Amygdala (tissue), 56 donors: Measurements from ENCODE around the gene RPL5.

Experiments
- DNase-seq, 56 donors: peaks; one replicate each; lab custom pipeline; 2025; lab: John Stamatoyannopoulos, UW

RPL5 gene

DNA sequence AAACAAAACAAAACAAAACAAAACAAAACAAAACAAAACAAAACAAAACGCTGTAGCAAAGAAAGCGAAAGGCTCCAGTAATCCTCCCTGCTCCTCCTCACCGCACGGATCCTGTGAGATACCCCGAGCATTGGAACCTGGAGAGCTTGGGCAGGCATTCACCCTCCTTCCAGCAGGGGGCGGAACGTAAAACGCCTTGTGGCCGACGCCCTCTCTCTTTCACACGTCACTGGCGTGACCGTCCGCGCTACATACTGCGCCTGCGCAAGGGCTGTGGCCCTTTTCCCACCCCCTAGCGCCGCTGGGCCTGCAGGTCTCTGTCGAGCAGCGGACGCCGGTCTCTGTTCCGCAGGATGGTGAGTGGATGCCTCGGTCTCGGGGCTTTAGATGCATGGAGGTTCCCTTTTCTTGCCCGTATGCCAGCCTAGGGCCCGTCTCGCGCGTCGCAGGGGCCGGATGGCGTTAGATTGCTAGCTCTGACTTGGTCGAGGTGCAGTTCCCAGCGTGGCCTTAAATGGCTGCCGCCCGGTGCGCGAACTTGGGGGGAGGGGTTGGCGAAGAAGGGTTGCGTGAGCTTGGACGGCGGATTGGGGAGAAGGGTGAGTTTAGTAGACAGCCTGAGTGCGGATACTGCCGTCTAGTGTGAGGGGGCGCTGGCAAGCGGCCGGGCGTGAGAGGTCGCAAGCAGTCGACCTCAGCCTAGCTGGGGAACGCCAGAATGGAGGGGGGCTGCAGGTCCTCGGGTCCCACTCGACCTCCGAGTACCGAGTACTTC, at the start of gene RPL5:
TSS of gene RPL5 (plus strand) at position 279 of the 775 bp plus-strand sequence. CDS start at position 354, 75 bp downstream.
- DNase-seq: peak; percentile 76 to 98 (median 93)

DNA sequence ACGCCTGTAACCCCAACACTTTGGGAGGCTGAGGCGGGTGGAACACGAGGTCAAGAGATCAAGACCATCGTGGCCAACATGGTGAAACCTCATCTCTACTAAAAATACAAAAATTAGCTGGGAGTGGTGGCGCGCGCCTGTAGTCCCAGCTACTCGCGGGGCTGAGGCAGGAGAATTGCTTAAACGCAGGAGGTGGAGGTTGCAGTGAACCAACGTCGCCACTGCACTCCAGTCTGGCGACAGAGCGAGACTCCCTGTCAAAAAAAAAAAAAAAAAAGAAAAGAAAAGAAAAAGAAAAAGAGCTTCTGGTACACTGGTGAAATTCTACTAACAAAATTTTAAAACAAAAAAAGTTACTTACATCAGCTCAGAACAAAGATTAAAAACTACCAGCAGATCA, 48.3 kb upstream of the RPL5 start:
- peak in 1 of 56 donors; percentile 2 for DNase-seq

DNA sequence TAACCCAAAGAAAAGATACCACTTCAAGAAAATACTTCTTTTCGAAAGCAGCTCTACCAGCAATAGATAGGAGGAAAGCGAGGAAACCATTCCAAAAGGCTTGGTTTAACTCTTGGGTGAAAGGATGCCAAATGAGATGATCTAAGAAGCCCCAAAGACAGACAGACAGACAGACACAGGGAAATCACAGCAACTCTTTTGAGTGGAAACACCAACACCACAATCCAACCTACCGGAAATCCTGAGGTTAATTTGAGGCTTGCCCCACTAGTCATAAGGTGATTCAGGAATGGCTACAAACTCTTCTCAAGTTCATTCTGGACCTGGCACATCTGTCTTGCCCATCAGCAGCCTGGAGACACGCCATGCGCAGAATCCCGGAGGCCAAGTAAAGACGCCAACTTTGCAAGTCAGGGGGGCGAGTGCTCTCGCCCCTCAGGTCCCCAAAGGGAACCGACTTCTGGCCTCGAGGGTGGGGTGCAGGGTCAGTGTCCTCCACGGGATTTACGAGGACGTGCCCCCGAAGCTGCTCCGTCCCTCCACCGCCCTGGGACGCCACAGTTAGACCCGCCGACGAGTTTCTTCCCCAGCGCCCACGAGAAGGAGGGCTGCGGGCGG, 47.7 kb upstream of the RPL5 start:
- peak in 18 of 56 donors; percentile 6 to 56 (median 34) for DNase-seq

DNA sequence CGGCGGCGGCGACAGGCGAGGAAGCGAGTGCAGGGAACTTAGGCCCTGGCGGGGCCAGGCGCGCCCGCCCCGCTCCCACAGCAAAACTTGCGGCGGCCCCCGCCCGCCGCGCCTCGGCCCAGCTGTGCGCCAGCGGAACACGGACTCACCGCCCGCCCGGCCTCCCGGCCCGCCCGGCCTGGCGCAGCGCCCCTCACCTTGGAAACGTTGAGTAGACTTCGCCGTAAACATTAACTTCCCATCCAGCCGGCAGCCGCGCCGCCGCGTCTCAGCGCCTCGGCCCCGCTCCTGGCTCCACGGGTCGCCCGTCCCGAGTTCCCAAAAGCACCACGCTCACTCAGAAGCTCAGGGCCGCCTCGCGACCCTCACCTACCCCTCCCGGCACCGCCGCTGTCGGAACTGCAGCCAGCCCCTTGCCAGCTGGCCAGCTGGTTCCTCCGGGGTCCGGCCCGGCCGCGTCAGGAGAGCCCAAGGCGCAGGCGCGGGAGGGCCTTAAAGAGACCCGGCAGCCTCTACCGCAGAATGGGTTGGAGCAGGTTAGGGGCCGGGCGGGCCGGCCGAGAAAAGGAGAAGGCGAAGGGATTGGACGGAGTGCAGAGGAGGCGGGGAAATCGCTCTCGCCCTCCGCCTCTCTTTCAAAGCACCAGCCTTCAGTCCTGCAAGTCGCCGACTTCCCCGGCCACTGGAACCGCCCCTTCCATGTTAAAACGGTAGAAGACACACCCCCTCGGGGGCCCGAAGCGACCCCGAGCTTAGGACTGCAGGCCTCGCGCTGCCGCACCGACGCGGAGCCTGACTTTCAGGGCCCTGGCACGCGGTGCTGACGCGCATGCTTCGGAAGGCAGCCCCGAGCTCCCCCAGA, 47.0 kb upstream of the RPL5 start, which contains the start of gene EVI5:
TSS of gene EVI5 (minus strand) at position 470 of the 862 bp plus-strand sequence. CDS start 48,562 bp downstream, outside the sequence.
- DNase-seq: peak; percentile 40 to 93 (median 82)

DNA sequence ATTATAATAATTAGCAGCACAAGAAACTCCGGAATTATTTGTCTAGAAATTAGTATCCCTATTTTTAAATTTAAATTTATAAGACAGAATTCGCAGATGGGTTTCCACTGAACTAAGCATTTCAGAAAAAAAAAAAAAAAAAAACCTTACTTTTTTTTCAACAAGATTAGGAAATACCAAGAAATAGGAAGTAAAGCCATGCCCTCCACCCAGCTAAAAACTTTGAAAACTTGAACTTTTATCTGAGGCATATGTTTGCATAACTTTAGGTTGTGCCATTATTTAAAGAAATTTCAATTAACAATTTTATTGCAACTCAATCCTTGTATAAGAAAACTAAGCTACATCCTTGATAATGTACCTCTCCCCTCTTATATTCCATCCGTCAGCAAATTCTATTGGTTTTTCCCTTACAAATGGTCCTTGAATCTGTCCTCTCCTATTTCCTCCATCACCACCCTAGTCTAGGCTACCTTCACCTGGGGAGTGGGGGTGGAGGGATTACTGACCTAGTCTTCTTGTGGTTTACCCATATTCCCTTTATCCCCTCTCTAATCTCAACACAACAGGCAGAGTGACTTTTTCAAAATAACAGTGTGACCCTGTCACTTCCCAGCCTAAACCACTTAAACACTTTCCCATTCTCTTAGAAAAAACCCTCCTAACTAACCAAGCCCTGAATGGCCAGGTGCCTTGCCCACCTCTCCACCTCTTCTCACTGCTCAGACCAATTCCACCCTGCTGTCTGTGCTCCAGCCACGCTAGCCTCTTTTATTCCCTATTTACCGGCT, 45.5 kb upstream of the RPL5 start:
- no peak for DNase-seq

DNA sequence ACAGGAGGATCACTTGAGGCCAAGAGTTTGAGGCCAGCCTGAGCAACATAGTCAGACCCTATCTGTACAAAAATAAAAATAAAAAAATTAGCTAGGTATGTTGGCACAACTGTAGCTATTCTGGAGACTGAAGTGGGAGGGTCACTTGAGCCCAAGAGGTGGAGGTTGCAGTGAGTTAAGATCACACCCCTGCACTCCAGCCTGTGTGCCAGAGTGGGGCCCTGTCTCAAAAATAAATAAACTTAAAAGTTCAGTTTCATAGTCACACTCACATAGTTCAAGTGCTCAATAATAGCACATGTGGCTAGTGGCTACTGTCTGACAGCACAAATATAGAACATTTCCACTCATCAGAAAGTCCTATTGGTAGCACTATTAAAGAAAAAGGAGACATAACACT, 41.8 kb upstream of the RPL5 start:
- DNase-seq: no peak

DNA sequence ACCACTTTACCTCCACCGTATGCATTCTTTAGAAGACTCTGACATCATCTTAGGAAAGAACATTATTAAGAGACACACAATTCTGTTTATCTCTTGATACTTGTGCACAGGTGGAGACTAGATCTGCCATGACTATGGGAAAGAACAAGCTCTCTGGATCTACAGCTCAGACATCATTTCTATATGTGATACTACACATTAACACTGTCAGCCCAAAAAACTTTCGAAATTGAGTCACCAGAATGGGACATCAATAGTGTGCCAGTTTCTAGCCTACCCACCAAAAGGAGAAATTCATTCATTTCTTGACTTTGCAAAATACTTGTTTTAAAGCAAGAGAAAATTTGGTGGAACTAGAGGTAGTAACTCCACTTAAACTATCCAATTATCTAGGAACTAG, 41.0 kb upstream of the RPL5 start:
- DNase-seq: no peak

DNA sequence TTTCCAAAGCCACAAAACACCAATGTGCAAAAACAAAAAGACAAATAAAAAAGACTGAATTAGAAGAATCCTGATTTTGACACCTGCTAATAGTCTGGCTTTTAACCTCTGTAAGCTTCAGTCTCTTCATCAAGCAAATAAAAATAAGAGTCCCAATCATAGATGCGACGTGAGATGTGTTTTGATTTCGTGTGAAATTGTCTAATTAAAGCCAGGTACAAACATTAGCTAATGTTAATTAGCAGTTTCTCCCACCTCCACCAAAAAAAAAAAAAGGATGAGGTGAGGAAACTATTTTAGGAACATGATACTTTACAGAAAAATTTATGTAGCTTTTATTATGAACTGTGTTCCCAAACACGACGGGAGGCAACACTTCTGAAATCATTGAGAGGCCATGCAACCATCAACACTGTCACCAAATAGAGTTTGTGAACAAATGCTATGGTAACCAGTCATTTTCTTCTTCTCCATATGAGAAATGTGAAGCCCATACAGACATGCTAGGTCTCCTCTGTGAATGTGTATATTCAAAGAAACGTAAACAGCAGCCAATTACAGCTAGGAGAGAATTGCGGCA, 40.3 kb upstream of the RPL5 start:
- DNase-seq: no peak

DNA sequence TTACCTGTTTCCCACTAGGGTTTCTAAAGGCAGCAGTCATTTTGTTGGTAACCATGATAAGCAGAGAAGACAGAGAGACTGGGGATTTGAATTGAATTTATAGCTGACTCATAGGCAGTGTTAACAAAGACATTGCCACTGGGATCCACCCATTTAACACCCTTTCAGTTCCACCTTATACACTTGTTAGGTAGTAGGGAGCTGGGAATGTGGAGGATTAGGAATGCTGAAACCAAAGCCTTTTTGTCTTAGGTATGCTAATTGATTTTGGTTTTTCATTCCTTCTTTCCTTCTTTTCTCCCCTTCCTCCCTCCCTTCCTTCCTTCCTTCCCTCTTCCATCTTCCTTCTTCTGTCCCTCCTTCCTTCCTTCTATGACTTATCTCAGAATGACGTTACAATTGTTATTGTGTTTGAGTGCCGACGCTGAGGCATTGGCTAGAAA, 39.5 kb upstream of the RPL5 start:
- DNase-seq: no peak

DNA sequence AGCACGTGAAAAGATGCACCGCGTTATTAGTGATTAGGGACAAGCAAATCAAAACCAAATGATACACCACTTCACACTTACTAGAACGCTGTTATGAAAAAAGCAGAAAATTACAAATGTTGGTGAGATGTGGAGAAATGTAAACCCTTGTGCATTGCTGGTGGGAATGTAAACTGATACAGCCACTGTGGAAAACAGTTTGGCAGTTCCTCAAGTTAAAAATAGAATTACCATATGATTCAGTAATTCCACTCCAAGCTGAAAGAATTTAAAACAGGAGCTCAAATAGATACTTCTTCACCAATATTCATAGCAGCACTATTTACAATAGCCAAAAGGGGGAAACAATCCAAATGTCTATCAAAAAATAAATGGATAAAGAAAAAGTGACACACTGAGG, 36.7 kb upstream of the RPL5 start:
- no peak for DNase-seq

DNA sequence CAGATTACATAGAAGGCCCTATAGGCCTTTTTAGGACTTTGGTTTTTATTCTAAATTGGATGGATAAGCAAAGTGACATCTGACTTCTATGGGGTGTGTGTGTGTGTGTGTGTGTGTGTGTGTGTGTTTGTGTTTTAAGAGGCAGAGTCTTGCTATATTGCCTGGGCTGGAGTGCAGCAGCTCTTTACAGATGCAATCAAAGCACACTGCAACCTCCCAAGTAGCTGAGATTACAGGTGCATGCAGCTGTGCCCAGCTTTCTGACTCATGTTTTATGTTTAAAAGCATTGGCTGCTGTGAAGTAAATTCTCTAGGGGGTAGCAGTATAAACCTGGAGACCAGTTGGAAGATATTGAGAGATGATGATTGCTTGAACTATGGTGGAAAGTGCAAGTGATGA, 34.5 kb upstream of the RPL5 start:
- DNase-seq: no peak

DNA sequence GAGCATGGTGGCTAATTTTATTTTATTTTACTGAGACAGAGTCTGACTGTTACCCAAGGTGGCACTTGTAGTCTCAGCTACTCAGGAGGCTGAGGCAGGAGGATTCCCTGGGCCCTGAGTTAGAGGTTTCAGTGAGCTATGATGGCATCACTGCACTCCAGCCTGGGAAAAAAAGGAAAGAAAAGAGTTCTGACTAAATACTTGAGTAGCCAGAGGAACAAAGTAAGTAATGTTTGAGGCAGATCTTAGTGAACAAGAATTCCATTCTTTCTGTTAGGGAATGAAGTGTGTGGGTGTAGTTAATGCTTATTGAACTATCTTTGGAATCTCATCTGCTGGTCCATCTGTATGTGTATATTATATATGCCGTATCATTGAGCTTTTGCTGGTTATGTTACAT, 33.9 kb upstream of the RPL5 start:
- no peak for DNase-seq

DNA sequence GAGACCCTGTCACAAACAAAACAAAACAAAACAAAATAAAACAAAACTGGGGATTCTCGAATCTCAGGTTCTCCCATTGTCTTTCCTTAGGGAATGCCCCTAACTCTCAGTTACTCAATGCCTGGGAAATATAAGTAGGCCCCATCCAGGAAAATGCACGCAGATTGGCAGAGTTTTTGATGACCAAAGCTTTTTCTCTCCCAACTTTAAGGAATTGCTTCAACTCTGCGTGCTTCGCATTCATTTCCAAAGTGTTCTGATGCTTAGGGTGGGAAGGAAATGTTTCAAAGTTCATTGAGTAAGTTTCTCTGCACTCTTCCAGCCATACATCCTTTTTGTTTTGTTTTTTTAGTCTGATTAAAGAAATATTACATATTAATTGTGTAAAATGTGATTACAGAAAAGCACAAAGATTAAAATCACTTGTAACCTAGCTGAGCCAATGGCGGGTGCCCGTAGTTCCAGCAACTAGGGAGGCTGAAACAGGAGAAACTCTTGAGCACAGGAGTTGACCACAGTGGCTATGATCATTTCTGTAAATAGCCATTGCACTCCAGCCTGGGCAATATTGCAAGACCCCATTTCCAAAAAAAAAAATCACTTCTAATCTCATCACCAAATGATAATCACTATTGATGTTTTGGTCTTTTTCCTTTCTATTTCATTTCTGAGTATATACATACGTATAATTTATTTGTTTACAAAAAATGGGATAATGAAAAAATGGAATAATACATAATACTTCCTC, 28.5 kb upstream of the RPL5 start:
- DNase-seq: no peak

DNA sequence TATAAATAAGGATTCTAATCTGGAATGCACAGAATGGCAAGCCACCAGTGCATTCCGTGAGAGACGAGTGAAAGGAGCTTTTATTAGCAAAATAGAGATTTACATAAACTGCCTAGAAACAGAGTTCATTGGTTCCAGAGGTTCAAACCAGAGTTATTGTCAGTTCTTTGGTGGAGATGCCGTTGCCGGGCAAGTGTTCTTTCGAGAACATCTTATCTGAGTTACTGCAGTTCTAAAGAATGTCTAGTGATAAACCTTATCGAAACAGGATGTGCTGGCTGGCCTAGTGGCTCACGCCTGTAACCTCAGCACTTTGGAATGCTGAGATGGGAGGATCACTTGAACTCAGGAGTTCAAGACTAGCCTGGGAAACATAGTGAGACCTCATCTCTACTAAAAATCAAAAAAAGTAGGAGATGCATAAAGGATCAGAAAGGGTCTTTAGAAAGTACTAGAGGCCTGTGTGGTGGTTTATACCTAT, 27.1 kb upstream of the RPL5 start:
- DNase-seq: peak in 42 of 56 donors; percentile 1 to 72 (median 20)

DNA sequence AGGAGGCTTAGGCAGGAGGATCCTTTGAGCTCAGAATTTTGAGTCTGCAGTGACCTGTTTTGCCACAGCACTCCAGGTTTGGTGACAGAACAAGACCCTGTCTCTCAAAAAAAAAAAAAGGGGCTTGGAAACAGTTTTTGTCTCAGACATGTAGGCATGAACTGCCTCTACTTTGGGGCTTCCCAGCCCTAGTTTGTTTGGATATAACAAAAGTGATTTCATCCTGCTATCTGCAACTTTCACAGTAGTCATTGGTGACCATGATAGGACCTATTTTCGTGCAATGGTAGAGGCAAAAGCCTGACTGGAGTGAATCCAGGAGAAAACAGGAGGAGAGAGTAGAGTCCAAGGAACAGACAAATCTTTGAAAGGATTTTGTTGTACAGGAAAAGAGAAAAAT, 26.6 kb upstream of the RPL5 start:
- no peak for DNase-seq

DNA sequence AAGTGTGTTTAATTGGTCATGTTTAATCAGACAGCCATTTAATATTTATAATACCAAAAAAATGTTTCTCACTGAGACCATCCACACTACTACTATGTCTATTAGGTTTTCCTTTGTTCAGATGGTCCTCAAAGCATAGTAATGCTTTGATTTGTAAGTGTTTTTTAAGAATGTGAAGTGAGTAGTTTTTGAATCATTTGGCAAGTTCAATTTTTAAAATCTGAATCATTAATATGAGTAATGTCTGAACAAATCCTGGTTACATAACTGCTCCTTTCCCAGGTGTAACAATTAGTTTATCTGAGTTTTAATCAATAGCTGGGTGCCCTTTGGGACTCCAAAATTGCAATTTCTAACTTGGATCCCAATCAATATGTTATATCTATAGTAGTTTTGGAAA, 23.5 kb upstream of the RPL5 start:
- DNase-seq: no peak

DNA sequence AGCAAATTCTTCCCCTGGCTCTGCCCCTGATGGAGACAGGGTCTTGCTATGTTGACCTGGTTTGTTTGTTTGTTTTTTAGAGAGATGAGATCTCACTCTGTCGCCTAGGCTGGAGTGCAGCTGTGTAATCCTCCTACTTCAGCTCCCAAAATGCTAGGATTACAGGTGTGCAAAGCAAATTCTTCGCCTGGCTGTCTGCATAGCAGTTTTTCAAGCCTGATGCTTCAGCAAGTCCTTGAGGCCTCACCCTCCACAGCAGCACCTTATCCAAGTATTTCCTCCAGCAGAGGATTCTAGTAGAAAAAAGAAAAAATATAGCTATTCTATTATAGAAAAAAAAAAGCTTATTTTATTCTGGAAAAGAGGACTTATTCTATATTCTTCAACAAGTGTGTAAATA, 15.1 kb upstream of the RPL5 start:
- no peak for DNase-seq

DNA sequence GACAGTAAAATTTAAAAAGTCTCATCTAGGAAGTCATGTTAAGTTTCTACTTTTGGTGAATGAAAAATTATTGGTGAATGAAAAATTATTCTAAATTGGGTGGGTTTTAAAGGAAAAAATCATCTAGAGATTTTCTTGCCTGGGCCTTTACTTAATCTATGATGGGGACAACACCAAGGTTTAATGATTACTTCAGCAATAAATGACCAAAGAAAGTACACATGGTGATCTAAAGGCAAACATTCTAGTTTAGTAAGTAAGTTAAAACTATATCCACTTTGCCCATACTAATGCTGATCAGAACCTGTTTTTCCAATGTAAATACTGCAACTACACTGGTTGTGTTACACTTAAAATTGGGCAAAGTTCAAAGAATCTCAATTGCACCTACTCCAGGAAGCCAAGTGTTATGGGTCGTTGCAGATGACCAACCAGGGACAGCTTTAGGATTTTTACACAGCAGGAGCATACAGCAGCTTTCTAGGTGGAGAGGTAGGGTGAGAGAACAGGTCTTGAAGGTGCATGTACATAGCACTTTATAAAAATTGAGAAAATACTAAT, 14.6 kb upstream of the RPL5 start:
- no peak for DNase-seq
